Breast epithelium (tissue), 4 donors: Measurements from ENCODE around the gene TSPAN7. TPM values are rescaled to one million over a fixed set of nuclear protein-coding genes. Genes with fewer than 3 reads are reported as not detected.

Experiments used
- DNase-seq, 2 donors: peaks; one replicate each; pipeline ENCODE4 v3.0.0-alpha.2; 2019; ENCODE audit warnings: low spot score in 2 of 2
- H3K27ac ChIP-seq, 2 donors: fragments of 200-600 bp; sonication (generic) in 1 of 2; one replicate each; pipeline ENCODE4 v1.5.1; 2016 to 2019; ENCODE audit warnings: mild to moderate bottlenecking in 1 of 2
- H3K27me3 ChIP-seq, 2 donors: fragments of 200-600 bp; sonication (generic) in 1 of 2; one replicate each; pipeline versions ENCODE4 v1.5.1 to v1.6.0; 2017 to 2019; ENCODE audit warnings: control low read depth in 1 of 2, mild to moderate bottlenecking in 1 of 2
- H3K36me3 ChIP-seq: fragments of 200-600 bp; one replicate; pipeline ENCODE4 v1.5.1; 2019
- H3K4me1 ChIP-seq, 2 donors: fragments of 200-600 bp; sonication (generic); one replicate each; pipeline ENCODE4 v1.5.1; 2016 to 2019; ENCODE audit warnings: control low read depth in 1 of 2
- H3K4me3 ChIP-seq, 3 donors: fragments of 200-600 bp; sonication (generic); 1 replicate in 2 of 3; 2 replicates in 1 of 3; pipeline ENCODE4 v1.5.1; 2016 to 2019; ENCODE audit warnings: mild to moderate bottlenecking in 3 of 3, moderate library complexity in 2 of 3
- H3K9me3 ChIP-seq, 2 donors: fragments of 200-600 bp; sonication (generic) in 1 of 2; one replicate each; pipeline ENCODE4 v1.5.1; 2016 to 2019; ENCODE audit warnings: control low read depth in 1 of 2
- POLR2A ChIP-seq: fragments of 450-650 bp; IDR thresholded peaks from one replicate; pipeline ENCODE4 v1.6.1; 2016; ENCODE audit warnings: antibody characterized with exemption, mild to moderate bottlenecking, moderate library complexity
- POLR2AphosphoS5 ChIP-seq, 3 donors: sonication (generic); formaldehyde crosslinking; IDR thresholded peaks; one replicate each; pipeline ENCODE4 v1.6.1; 2017; ENCODE audit warnings: antibody characterized with exemption in 3 of 3
- intact Hi-C: fragments of 100-400 bp; cut with DNase I; formaldehyde crosslinking; loops from one replicate; pipeline ENCODE4 v1.15.1; 2023; ENCODE audit warnings: low total_unique reads
- total RNA-seq, 3 donors: library from RNA; depleted of rRNA; stranded (reverse); fragments of >200 nt; gene quantifications; one replicate each; pipeline ENCODE4 v1.1.0, GENCODE V29; 2016
- TF ChIP-seq, protein P1 (sequence below), 3 donors: fragments of 450-650 bp; IDR thresholded peaks; one replicate each; pipeline ENCODE4 v1.5.1; 2016 to 2017; ENCODE audit warnings: antibody characterized with exemption in 3 of 3, mild to moderate bottlenecking in 3 of 3, moderate library complexity in 3 of 3

Gene TSPAN7
- total RNA-seq, 3 donors from 2014 or later: 15.5 to 26.9 (median 25.9) TPM

- Histone ChIP-seq H3K4me3 (no peak overlapping the region), H3K27me3 (peaks cover 0 to 55% of the 10 kb centered on the region in 2 donors), H3K9me3 (no peaks in the 10 kb centered on the region), H3K4me1 (no peaks in the 10 kb centered on the region), H3K27ac (no peak overlapping the region), H3K36me3 (no peaks in the 10 kb centered on the region)
- no peak for DNase-seq
- intact Hi-C loops: no loop called here
- TF ChIP-seq POLR2A (no peak), POLR2AphosphoS5 (IDR thresholded peaks at IDR 0.05) (no peak)
- TF ChIP-seq, protein P1, sequence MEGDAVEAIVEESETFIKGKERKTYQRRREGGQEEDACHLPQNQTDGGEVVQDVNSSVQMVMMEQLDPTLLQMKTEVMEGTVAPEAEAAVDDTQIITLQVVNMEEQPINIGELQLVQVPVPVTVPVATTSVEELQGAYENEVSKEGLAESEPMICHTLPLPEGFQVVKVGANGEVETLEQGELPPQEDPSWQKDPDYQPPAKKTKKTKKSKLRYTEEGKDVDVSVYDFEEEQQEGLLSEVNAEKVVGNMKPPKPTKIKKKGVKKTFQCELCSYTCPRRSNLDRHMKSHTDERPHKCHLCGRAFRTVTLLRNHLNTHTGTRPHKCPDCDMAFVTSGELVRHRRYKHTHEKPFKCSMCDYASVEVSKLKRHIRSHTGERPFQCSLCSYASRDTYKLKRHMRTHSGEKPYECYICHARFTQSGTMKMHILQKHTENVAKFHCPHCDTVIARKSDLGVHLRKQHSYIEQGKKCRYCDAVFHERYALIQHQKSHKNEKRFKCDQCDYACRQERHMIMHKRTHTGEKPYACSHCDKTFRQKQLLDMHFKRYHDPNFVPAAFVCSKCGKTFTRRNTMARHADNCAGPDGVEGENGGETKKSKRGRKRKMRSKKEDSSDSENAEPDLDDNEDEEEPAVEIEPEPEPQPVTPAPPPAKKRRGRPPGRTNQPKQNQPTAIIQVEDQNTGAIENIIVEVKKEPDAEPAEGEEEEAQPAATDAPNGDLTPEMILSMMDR (IDR thresholded peaks at IDR 0.05): peak in 1 of 3 donors; percentile 32
Measured at GRCh38 chrX:38654302-38654701, 93.0 kb downstream of the TSPAN7 start.

- TF ChIP-seq, protein P1 (IDR thresholded peaks at IDR 0.05): no peak
- TF ChIP-seq POLR2A (no peak), POLR2AphosphoS5 (IDR thresholded peaks at IDR 0.05) (no peak)
- no peaks in the 10 kb centered on the region for H3K4me1 ChIP-seq
- intact Hi-C loops: no loop called here
- H3K9me3 ChIP-seq: no peaks in the 10 kb centered on the region
- no peaks in the 10 kb centered on the region for H3K36me3 ChIP-seq
- H3K27ac ChIP-seq: no peak overlapping the region
- H3K27me3 ChIP-seq: peaks cover 0 to 45% of the 10 kb centered on the region in 2 donors
- no peak overlapping the region for H3K4me3 ChIP-seq
- no peak for DNase-seq
Measured at GRCh38 chrX:38656350-38656915, 95.1 kb downstream of the TSPAN7 start.

DNA sequence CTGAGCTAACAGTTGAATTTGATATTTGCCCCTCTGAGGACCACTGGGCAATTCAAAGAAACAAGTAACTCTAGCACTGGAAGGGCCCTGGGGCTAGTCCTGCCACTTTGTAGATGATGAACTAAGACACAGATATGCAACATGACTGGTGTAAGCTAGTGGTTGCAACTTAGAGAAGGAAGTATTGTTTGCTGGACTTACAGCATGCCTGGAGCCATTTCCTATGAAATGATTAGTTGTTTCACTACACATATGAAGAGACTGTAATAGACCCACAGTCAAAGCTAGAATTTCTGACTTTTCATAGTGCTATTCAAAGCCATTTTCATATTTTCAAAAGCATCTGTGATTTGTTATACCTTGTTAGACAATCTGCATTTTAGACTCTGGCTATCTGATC lies 96.2 kb downstream of the TSPAN7 start:
- Histone ChIP-seq H3K4me3 (no peak overlapping the region), H3K27me3 (peaks cover 0 to 48% of the 10 kb centered on the region in 2 donors), H3K4me1 (no peaks in the 10 kb centered on the region), H3K27ac (no peak overlapping the region), H3K9me3 (no peaks in the 10 kb centered on the region), H3K36me3 (no peaks in the 10 kb centered on the region)
- TF ChIP-seq, protein P1 (IDR thresholded peaks at IDR 0.05): no peak
- TF ChIP-seq POLR2A: no peak
- no peak for TF ChIP-seq POLR2AphosphoS5 (IDR thresholded peaks at IDR 0.05)
- no peak for DNase-seq
- intact Hi-C loops: no loop called here

GRCh38 chrX:38660395-38661102 lies 99.2 kb downstream of the TSPAN7 start:
- peaks cover 0 to 45% of the 10 kb centered on the region in 2 donors for H3K27me3 ChIP-seq
- TF ChIP-seq POLR2A: no peak
- TF ChIP-seq, protein P1 (IDR thresholded peaks at IDR 0.05): no peak
- TF ChIP-seq POLR2AphosphoS5 (IDR thresholded peaks at IDR 0.05): no peak
- H3K4me1 ChIP-seq: no peaks in the 10 kb centered on the region
- DNase-seq: no peak
- H3K27ac ChIP-seq: no peak overlapping the region
- no peak overlapping the region for H3K4me3 ChIP-seq
- no peaks in the 10 kb centered on the region for H3K36me3 ChIP-seq
- intact Hi-C loops: no loop called here
- H3K9me3 ChIP-seq: no peaks in the 10 kb centered on the region

DNA sequence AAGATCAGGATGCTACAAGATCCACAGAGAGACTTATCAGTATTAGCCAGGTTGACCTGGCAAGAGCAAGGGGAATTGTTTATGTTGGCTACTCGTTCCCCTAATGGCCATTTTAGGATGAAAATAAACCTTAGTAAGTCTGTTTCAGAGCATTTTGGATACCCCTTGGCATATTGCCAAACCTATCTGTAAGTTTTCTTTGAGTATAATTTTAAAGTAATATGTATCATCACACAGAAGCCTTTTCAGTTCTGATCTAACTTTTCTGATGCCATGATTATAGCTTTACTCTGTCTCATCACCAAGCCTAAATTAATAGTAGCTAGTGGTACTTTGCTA lies 99.7 kb downstream of the TSPAN7 start:
- intact Hi-C loops: no loop called here
- TF ChIP-seq, protein P1 (IDR thresholded peaks at IDR 0.05): no peak
- TF ChIP-seq POLR2A: no peak
- no peak for TF ChIP-seq POLR2AphosphoS5 (IDR thresholded peaks at IDR 0.05)
- peaks cover 0 to 49% of the 10 kb centered on the region in 2 donors for H3K27me3 ChIP-seq
- no peaks in the 10 kb centered on the region for H3K36me3 ChIP-seq
- no peak for DNase-seq
- no peaks in the 10 kb centered on the region for H3K4me1 ChIP-seq
- H3K4me3 ChIP-seq: no peak overlapping the region
- H3K27ac ChIP-seq: no peak overlapping the region
- no peaks in the 10 kb centered on the region for H3K9me3 ChIP-seq
